Prostate gland (tissue), 2 donors: ENCODE measurements around the gene CHST12. TPM values are rescaled to one million over a fixed set of nuclear protein-coding genes. Genes with fewer than 3 reads are reported as not detected.

Source experiments
- DNase-seq: peaks from one replicate; pipeline ENCODE4 v3.0.0-alpha.2; 2019; ENCODE audit warnings: low spot score
- H3K27ac ChIP-seq, 2 donors: fragments of 200-600 bp; sonication (generic); 2 replicates each; pipeline ENCODE4 v1.5.1; 2017 to 2019
- H3K27me3 ChIP-seq: fragments of 200-600 bp; sonication (generic); replicated peaks from 2 replicates; pipeline ENCODE4 v1.5.1; 2019; ENCODE audit not compliant: insufficient read depth
- H3K36me3 ChIP-seq, 2 donors: fragments of 200-600 bp; sonication (generic); 1 replicate in 1 of 2; 2 replicates in 1 of 2; pipeline versions ENCODE4 v1.5.1 to v1.8.1; 2017 to 2019
- H3K4me1 ChIP-seq: fragments of 200-600 bp; sonication (generic); replicated peaks from 2 replicates; pipeline ENCODE4 v1.5.1; 2019
- H3K4me3 ChIP-seq, 2 donors: fragments of 200-600 bp; sonication (generic); 2 replicates each; pipeline ENCODE4 v1.5.1; 2017 to 2019
- H3K9me3 ChIP-seq: fragments of 200-600 bp; sonication (generic); 2 replicates; pipeline ENCODE4 v1.5.1; 2017
- POLR2A ChIP-seq: fragments of 450-650 bp; IDR thresholded peaks from one replicate; pipeline ENCODE4 v1.6.1; 2016; ENCODE audit warnings: antibody characterized with exemption, mild to moderate bottlenecking
- POLR2AphosphoS5 ChIP-seq: sonication (generic); formaldehyde crosslinking; IDR thresholded peaks from one replicate; pipeline ENCODE4 v1.6.1; 2017; ENCODE audit warnings: antibody characterized with exemption
- WGBS: methylation state at CpG from one replicate; pipeline ENCODE4 v1.1.5; 2018; 5-methylcytosine and 5-hydroxymethylcytosine counted together
- intact Hi-C: fragments of 100-400 bp; cut with DNase I; formaldehyde crosslinking; loops from one replicate; pipeline ENCODE4 v1.14.2; 2022
- total RNA-seq, 2 donors: library from RNA; depleted of rRNA; stranded (reverse); fragments of >200 nt; gene quantifications; one replicate each; pipeline ENCODE4 v1.1.0, GENCODE V29; 2016
- TF ChIP-seq, protein P1 (sequence below), 4 experiments: fragments of 200-600 bp in 2 of 4; fragments of 450-650 bp in 2 of 4; sonication (generic) in 2 of 4; IDR thresholded peaks; 1 replicate in 3 of 4; 2 replicates in 1 of 4; pipeline ENCODE4 v1.5.1; 2016 to 2019; ENCODE audit warnings: antibody characterized with exemption in 4 of 4, mild to moderate bottlenecking in 2 of 4, moderate library complexity in 2 of 4

The CHST12 gene
- total RNA-seq, 2 donors from 2014 or later: 22.4 to 36.1 TPM

DNA sequence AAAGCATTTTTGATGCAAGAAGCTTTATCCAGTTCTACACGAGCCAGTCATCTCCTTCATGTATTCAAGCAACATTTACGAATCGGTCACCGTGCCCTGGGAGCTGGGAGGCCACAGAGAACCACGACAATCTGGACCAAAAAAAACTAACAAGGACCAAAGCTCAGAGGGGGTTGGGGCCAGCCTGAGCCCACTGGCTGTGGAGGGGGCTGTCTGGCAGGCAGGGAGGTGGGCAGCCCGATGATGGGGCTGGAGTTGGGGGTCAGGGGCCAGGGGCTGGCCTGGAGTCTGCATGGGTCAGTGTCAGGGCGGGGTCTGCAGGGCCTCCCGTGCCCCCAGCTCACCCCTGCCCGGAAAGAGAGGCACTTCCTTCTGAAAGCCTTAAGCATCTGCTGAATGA is 85.3 kb downstream of the CHST12 start:
- no peaks in the 10 kb centered on the region for H3K27me3 ChIP-seq

DNA sequence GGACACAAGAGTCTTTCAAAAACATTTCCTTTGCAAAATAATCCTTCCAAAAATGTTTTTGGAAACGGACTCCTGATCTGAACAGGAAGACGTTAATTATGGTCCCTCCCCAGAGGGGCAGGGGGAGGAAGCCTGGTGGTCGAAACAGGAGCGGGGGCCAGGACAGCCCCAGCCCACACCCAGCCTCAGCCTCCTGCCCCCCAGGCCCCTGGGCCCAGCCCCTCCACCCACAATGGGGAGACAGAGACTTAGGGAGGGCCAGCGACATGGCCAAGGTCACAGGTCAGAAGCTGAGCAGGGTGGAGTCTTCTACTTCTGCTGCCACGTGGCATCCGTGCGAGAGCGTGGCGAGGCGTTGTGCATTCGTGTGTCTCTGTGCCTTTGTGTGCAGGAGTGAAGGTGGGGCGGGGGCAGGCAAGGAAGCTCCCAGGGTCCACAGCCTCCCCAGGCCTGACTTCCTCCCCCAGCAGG is 86.8 kb downstream of the CHST12 start:
- intact Hi-C loops: no loop called here
- Histone ChIP-seq H3K36me3 (no peaks in the 10 kb centered on the region), H3K27me3 (no peaks in the 10 kb centered on the region), H3K4me3 (no peak overlapping the region), H3K27ac (no peak overlapping the region), H3K4me1 (no peaks in the 10 kb centered on the region), H3K9me3 (no peaks in the 10 kb centered on the region)
- TF ChIP-seq, protein P1, sequence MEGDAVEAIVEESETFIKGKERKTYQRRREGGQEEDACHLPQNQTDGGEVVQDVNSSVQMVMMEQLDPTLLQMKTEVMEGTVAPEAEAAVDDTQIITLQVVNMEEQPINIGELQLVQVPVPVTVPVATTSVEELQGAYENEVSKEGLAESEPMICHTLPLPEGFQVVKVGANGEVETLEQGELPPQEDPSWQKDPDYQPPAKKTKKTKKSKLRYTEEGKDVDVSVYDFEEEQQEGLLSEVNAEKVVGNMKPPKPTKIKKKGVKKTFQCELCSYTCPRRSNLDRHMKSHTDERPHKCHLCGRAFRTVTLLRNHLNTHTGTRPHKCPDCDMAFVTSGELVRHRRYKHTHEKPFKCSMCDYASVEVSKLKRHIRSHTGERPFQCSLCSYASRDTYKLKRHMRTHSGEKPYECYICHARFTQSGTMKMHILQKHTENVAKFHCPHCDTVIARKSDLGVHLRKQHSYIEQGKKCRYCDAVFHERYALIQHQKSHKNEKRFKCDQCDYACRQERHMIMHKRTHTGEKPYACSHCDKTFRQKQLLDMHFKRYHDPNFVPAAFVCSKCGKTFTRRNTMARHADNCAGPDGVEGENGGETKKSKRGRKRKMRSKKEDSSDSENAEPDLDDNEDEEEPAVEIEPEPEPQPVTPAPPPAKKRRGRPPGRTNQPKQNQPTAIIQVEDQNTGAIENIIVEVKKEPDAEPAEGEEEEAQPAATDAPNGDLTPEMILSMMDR (IDR thresholded peaks at IDR 0.05): no peak
- no peak for TF ChIP-seq POLR2A
- no peak for TF ChIP-seq POLR2AphosphoS5
- WGBS: 71% methylated on average over 13 of the region's 13 CpGs
- no peak for DNase-seq

More for the DNA sequence above, 85.3 kb downstream of the CHST12 start:
- no peaks in the 10 kb centered on the region for H3K36me3 ChIP-seq
- WGBS: 59% methylated on average over 9 of the region's 9 CpGs
- no peak overlapping the region for H3K4me3 ChIP-seq
- H3K4me1 ChIP-seq: no peaks in the 10 kb centered on the region
- intact Hi-C loops: no loop called here
- no peak overlapping the region for H3K27ac ChIP-seq
- H3K9me3 ChIP-seq: no peaks in the 10 kb centered on the region
- no peak for TF ChIP-seq POLR2A
- no peak for TF ChIP-seq POLR2AphosphoS5
- TF ChIP-seq, protein P1 (IDR thresholded peaks at IDR 0.05): no peak
- DNase-seq: no peak

DNA sequence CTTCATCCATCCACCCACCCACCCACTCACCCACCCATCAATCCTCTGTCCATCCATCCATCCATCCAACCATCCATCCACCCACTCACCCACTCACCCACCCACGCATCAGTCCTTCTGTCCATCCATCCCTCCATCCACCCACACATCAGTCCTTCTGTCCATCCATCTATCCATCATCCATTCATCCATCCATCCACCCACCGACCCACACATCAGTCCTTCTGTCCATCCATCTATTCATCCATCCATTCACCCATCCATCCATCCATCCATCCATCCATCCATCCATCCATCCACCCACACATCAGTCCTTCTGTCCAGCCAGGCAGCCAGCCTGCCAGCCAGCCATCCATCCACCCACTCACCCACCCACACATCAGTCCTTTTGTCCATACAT is 88.6 kb downstream of the CHST12 start:
- H3K36me3 ChIP-seq: no peaks in the 10 kb centered on the region
- H3K4me1 ChIP-seq: no peaks in the 10 kb centered on the region
- no peak overlapping the region for H3K4me3 ChIP-seq
- H3K9me3 ChIP-seq: no peaks in the 10 kb centered on the region
- no peaks in the 10 kb centered on the region for H3K27me3 ChIP-seq
- no peak overlapping the region for H3K27ac ChIP-seq
- DNase-seq: no peak
- WGBS: 97% methylated on average over 2 of the region's 2 CpGs
- intact Hi-C loops: no loop called here
- TF ChIP-seq POLR2A (no peak), POLR2AphosphoS5 (no peak)
- TF ChIP-seq, protein P1 (IDR thresholded peaks at IDR 0.05): no peak

DNA sequence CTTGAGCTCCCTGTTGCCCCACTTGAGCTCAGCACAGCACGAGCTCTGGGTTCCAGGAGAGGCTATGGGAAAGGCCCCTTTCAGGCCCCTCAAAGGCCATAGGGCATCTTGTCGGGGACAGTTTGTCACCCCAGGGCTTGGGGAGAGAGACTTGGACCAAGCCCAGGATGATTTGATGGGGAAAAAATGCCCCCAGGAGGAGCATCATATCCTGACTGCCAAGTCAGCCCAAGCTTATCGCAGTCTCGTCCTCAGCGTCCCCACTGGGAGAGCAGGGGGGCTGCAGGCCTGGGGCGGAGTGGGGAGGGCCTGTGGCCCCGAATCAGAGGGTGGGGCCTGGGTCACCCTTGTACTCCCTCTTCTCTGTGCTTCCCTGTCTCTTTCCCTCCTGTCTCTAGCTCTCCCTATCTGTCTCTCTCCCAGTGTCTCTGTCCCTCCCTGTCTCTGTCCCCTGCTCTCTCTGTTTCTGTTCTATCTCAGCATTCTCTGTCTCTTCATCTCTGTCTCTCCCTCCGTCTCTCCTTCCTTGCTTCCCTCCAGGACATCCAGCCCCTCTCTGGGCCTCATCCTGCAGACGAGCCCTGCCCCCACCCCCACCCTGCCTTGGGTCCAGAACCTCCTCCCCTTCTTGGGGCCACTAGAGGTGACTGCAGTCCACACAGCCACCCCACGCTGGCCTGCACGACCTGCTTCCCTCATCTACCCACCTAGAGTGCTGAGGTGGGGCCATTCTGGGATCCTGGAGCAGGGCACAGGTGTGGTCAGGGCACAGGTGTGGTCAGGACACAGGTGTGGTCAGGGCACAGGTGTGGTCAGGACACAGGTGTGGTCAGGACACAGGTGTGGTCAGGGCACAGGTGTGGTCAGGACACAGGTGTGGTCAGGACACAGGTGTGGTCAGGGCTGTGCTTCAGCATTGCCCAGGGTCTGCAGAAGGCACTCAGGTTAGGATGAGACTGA is 90.1 kb downstream of the CHST12 start:
- no peaks in the 10 kb centered on the region for H3K36me3 ChIP-seq

More for the DNA sequence above, 90.1 kb downstream of the CHST12 start:
- Histone ChIP-seq H3K27me3 (no peaks in the 10 kb centered on the region), H3K9me3 (no peaks in the 10 kb centered on the region), H3K27ac (no peak overlapping the region), H3K4me3 (no peak overlapping the region), H3K4me1 (peaks cover 3% of the 10 kb centered on the region)
- WGBS: 50% methylated on average over 11 of the region's 11 CpGs
- intact Hi-C loops: no loop called here
- DNase-seq: no peak
- no peak for TF ChIP-seq POLR2AphosphoS5
- no peak for TF ChIP-seq POLR2A
- TF ChIP-seq, protein P1 (IDR thresholded peaks at IDR 0.05): no peak
